Raji (cell line): ENCODE data around the gene CHAF1A.
A peak's percentile ranks its signal among the peaks of the same experiment; 100 is the strongest.

Experiments
- POLR2A ChIP-seq: IDR thresholded peaks from 2 replicates; pipeline ENCODE4 v1.6.1; 2011; ENCODE audit warnings: low read depth, low read length, control low read depth; ENCODE audit not compliant: insufficient read depth

The CHAF1A gene

DNA sequence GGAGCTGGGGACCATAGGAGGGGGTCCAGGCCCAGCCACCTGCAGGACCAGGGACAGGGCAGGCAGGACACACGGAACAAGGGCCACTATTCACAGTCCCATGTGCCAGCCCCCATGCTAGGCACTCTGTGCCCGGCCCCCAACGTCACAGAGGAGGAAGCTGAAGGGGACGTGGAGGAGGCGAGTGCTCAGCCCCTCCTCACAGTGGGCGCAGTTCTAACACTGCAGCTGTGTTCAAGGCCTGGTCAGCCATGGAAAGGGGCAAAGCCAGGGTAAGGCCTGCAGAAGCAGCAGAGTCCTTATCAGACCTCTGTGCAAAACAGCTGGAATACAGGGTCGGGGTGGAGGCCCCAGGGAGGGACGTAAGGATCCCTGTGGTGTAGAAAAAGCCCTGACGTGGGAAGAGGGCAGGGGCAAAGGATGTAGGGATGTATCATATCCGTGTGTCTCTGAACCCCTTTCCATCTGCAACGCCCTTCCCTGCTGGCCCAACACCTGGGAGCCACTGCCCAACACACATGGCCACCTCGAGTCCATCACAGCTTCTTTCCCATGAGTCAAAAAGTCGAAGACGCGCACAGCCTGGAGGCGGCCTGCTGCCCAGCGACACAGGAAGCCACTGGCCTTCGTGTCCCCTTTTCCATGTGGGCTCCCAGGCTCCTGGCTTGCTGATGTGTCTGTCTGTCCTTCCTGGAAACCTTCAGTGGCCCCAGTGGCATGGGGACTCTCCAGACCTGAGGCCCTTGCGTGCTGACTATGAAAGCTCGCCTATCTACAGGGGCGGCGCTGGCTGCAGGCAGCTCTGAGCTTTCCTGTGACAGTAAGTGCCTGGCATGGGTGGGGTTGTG is 30.1 kb upstream of the CHAF1A start:
- no peak for TF ChIP-seq POLR2A

DNA sequence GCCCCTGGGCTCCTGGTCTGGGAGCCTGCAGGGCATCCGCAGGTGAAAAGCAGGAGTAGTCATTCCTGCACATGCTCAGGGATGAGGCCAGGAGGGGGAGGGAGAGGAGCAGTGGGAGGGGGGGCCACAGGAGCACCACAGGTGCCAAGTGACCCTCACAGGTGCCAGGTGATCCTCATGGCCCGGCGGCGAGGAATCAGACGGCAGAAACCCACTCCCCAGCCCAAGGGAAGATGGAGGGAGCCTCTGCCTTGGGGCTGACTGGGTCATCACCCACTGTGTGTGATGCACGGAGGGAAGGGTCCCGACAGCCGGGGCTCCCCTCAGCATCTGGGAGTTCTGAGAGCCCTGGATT is 29.4 kb upstream of the CHAF1A start:
- no peak for TF ChIP-seq POLR2A

DNA sequence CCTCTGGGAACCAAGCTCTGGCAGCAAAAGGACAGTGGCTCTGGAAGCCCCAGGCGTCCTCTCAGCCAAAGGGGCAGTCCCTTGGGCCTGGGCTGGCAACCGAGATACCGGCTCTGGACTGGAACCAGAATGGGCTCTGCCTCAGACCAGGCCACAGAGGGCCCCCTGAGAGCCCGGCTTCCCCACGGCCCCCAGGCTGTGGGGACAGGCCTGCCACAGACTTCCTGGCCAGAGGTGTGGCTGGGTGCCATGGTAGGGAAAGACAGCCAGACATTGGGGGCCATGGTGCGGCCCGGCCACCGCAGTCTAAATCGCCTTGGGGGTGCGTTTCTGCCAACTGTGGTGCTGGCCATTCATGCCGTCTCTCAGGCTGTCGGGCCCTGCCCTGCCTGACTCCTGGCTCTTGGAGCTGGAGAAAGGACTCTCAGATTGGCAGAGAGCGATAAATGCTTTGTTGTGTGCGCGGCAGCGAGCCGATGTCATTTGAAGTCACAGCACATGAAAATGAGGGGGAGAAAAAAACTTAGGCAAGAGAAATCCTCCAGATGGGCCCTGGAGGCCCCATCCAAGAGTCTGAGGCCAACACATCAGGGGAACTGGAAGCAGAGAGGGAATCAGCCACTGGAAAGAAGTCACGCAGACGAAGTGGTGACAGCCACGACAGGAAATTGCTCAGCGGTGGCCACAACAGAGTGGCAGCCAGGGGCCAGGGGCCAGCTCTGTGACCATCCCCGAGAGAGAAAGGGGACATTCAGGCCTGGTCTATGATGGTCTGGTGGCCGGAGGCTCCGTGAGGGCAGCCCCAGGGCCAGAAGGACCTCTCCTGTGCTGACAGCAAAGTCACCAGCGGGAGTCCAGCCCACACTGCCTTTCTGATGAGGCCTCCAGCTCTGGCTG is 28.6 kb upstream of the CHAF1A start:
- no peak for TF ChIP-seq POLR2A

DNA sequence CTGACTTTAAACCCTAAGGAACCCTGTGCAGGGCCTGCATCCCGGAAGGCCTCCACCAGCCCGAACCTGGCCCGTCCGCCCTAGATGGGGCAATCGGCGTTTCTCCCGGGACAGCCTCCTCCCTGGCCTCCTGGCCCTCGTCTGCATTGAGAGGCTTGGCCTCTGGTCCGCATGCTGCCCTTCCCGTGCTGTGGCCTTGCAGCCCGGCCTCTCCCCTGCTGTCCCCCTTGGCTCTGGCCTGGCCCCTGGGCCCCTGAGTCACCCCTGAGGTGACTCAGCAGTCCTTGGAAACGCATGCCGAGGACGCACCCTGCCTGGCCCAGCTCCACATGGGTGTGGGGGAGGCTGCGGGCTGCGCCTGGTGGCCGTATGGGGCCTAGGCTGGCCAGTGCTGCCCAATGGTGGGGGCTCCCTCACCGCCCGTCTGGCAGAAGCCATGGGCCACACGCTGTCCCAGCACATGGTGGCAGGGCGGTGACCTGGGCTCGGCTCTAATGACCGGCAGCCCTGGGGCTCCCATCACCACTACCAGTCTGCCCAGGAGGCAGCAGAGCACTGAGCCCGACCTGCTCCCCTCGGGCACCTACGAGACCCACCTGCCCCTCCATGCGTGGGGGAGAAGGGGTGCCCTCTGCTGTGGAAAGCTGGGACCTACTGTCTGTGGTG is 27.8 kb upstream of the CHAF1A start:
- TF ChIP-seq POLR2A: no peak

DNA sequence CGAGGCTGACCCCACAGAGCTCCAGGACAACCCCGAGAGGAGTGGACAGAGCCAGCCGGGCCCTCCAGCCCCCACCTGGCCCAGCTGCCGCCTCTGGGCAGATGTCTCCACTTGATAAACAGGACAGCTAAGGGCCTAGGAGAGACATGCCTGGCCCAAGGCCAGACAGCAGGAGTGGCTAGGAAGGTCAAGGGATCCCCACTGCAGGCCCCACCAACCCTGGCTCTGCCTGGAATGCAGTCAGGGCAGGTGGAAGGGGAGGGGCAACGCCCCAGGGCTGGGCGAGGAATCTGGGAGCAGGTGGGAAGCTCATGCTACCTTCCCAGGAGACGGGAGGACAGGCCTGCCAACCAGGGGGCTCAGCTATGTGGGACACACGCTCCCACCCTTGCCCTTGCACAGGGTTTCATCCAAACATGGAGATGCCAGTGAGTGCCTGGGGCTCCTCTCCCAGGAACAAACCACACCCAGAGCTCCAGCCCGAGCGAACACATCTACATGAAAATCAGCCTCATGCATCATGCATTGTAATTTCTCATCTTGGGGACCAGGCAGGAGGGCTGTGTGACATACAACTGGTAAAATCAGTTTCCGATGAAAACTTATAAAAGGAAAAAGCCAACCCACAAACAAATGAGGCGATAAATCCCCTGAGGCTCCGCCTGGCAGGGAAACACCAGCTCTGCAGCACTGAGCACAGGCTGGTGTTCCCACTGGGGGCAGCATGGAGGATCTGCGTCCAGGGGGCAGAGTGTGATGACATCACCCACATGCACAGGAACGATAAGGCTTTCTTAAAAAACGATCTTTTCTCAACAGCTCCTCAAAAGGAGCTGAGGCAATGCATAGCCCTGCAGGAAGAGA is 27.0 kb upstream of the CHAF1A start:
- 0 out of 2 replicates have a peak, but pooled peaks have one; percentile 22 for TF ChIP-seq POLR2A

DNA sequence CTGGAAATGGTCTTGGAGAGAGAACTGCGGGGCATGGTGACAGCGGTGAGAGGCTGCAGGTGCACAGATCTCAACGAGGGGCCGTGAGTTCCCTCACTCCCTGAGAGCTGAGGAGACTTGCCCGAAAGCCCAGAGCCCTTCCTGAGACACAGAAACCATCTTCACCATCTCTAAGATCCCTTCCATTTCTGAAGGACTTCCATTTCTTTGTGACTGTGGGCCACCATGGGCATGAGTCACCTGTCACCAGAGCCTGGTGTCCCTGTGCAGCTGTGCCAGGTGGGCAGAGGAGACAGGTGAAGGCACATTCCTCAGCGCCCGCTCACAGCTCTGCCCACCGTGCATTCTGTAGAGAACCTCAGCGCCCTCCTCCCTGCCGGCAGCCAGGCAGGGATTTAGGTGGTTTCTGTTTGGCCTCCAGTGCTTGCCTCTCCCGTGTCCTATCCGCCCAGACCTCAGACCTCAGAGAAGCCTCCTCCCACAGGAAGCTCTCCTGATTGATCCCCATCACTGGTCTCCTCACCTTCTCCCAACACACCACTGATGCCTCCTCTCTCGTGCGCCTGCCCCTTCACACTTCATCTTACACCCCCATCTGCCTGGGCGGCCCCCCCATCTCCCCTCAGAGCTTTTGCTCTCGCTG is 26.3 kb upstream of the CHAF1A start:
- TF ChIP-seq POLR2A: 0 out of 2 replicates have a peak, but pooled peaks have one; percentile 0

DNA sequence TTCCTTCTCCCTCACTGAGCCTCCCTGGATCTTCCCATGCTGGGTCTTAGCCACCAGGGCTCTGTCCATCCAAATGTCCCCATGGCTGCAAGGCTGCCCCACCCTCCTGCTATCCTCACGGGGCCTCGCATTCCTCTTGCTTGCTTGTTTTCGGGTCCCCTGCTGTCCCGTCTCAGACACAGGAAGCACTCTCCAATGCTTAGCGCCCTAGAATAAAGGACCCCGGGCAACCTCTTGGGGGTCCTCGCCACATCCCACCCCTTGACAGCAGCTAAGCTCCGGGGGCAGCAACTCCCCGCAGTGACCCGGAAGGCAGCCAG is 25.8 kb upstream of the CHAF1A start:
- no peak for TF ChIP-seq POLR2A

DNA sequence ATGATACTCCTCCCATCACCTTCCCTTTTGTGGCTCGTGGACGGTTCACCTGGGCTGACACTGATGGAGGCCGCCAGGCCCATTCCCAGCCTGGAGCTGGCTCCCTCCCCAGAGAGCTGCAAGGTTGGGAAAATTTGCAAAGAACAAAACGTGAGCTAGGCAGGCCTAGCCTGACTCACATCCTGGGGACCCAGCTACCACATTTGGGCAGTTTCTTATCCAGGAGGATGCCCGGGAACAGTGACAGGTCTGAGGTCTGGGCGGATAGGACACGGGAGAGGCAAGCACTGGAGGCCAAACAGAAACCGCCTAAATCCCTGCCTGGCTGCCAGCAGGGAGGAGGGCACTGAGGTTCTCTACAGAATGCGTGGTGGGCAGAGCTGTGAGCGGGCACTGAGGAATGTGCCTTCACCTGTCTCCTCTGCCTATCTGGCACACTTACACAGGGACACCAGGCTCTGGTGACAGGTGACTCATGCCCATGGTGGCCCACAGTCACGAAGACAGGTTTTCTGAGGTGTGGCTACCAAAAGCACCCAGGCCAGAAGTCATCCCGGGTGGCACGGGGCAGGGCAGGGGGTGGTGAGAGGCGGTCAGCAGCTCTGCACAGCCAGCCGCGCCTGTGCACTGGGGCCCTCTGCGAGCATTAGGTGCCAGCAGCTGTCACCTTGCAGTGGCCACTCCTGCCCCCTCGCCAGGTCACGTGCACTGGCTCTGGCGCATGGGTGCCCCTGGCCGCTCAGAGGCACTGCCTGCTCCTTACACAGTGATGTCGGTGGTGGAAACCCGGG is 25.3 kb upstream of the CHAF1A start:
- TF ChIP-seq POLR2A: no peak

DNA sequence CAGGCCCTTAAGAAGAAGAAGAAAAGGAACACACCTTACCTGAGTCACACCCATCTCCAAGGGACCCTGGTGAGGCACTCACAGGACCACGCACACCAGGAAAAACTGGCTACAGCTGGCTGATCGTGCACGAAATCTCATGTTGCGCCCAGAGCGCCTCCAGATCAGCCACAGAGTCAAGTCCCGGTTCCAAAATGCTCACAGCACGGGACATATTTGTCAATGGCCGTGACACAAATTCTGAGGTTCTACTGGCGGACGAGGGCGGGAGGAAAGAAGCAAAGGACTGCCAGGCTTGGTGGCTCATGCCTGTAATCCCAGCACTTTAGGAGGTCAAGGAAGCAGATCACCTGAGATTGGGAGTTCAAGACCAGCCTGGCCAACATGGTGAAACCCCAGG is 23.6 kb upstream of the CHAF1A start:
- TF ChIP-seq POLR2A: no peak

DNA sequence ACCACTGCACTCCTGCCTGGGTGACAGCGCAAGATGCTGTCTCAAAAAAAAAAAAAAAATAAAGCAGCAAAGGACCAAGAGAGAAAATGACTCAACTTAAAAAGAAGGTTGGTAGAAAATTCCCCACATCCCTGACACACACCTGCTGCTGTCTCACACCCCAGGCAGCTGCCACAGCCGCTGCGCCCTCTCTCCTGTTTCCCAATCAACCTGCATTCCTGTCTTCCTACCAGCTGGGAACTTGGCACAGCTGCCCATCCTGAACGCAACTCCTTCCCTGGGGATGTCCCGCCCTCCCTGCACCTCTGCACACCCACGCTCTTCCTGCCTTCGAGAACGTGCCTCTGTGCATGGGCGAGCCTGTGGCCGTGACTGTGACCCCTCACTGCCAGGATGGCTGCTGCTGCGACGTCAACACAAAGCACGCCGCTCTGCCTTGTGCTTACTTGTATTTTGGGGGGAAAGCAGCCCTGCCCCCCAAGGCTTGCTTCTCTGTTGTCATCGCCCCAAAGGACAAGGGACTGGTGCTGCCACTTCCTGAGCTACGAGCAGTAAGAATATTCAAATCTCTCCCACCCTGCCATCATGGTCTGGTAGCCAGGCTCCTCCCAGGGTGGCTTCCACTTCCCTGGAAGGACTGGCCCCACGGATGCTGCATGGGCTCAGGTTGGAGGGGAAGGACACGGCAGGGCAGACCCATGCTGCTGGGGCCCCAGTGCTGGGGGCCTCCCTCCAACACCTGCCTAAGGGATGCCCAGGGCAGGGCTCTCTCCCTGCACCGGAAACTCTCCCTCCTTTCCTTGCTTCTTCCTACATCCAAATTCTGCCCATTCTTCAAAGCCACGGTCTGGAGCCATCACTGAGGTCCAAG is 22.8 kb upstream of the CHAF1A start:
- TF ChIP-seq POLR2A: no peak

DNA sequence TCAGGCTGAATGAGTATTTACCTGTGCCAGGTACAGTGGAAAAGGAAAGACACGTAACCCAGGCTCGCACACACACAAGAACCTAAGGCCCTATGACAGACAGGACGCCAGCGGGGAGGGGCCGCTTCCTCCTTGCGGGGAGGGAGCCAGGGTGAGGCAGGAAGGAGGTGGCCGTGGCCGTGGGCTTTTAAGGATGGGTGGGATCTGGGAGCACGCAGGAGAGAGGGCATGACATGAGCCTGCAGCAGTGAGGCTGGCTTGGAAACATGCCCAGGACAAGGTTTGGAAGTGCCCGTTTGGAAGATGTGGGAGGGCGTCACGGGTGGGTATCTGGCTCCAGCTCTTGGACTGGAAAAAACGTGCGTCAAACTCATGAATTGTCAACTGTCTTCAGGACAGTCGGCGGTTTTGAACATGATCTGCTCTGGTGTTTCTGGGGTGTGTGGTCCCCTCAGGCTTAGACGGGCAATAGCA is 22.1 kb upstream of the CHAF1A start:
- no peak for TF ChIP-seq POLR2A

DNA sequence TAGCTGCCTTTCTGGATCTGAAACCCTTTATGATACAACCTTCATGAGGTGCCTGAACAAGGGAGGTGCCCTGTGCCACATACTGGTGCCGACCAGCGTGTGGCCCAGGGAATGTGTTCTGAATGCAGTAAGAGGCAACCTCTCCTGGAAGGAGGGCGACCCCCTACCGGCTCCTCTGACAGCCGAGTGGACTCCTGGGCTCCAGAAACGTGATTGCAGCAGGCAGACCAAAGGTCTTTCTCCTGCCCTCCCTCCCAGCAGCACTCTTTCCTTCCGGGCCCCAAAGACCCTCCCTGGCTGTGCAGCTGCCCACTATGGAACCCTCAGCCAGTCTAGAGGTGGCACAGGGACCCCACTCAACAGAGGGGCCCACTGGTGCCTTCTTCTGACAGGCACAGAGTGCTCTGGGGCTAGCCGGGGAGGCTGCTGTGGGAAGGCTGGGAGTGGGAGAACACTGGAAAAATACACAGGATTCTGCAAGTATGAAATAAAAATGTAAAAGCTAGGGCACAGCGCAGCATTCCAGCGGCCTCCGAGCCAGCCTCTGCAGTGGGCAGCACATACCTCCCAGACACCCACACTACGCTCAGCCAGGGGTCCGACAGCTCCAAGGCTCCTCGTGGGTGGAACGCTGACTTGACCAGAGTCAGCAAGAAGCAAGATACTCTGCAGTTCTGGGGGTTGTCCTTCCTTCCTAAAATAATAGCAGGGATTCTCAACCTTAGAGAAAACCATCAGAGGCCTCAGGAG is 17.0 kb upstream of the CHAF1A start:
- no peak for TF ChIP-seq POLR2A
